CD8-positive, alpha-beta memory T cell (primary cell): ENCODE measurements around the gene CMSS1. TPM values are rescaled to one million over a fixed set of nuclear protein-coding genes. Genes with fewer than 3 reads are reported as not detected.
"Not testable (repeated sequence)": the region's sequence is repeated elsewhere in the genome, so short reads cannot be mapped to it uniquely, and the experiment has no call there.

Experiments used
- CTCF ChIA-PET: fragments of 350-600 bp; sonication (Branson Sonifier 250); formaldehyde crosslinking; loops from one replicate; lab custom pipeline; 2021; ENCODE audit warnings: antibody characterized with exemption; lab: Charles Lee
- POLR2A ChIA-PET: fragments of 350-600 bp; sonication (Branson Sonifier 250); formaldehyde crosslinking; loops from one replicate; lab custom pipeline; 2021; ENCODE audit warnings: antibody characterized with exemption; lab: Charles Lee
- DNase-seq, 5 donors: peaks; one replicate each; pipeline versions ENCODE4 v3.0.0 to v3.0.0-alpha.2; 2020 to 2022; ENCODE audit warnings: mixed read lengths in 1 of 5
- H3K27ac ChIP-seq: one replicate; pipeline ENCODE4 v1.7.0; 2013; ENCODE audit warnings: low read depth, mild to moderate bottlenecking, low read length, moderate library complexity
- H3K27me3 ChIP-seq: 2 replicates; pipeline ENCODE4 v1.7.0; 2013; ENCODE audit warnings: low read length, mild to moderate bottlenecking; ENCODE audit not compliant: insufficient read depth, poor library complexity, severe bottlenecking
- H3K36me3 ChIP-seq: 2 replicates; pipeline ENCODE4 v1.7.0; 2013; ENCODE audit warnings: mild to moderate bottlenecking, low read length, moderate library complexity; ENCODE audit not compliant: insufficient read depth
- H3K4me1 ChIP-seq: 2 replicates; pipeline ENCODE4 v1.7.0; 2013; ENCODE audit warnings: mild to moderate bottlenecking, low read length, moderate library complexity; ENCODE audit not compliant: insufficient read depth
- H3K4me3 ChIP-seq: 2 replicates; pipeline ENCODE4 v1.7.0; 2013; ENCODE audit warnings: mild to moderate bottlenecking, low read length
- H3K9me3 ChIP-seq: 2 replicates; pipeline ENCODE4 v1.7.0; 2013; ENCODE audit warnings: mild to moderate bottlenecking, low read length
- H3K27ac Mint-ChIP-seq, 8 donors: one replicate each; pipeline ENCODE4 v1.8.0; 2020 to 2021; ENCODE audit warnings: mixed read lengths in 8 of 8, mild to moderate bottlenecking in 6 of 8, inconsistent platforms in 3 of 8, moderate library complexity in 3 of 8
- H3K27me3 Mint-ChIP-seq, 2 donors: one replicate each; pipeline ENCODE4 v1.8.0; 2020 to 2021; ENCODE audit warnings: mixed read lengths in 2 of 2, mild to moderate bottlenecking in 1 of 2, moderate library complexity in 1 of 2
- H3K36me3 Mint-ChIP-seq, 3 donors: one replicate each; pipeline ENCODE4 v1.8.0; 2020 to 2021; ENCODE audit warnings: mixed read lengths in 3 of 3, inconsistent platforms in 1 of 3, mild to moderate bottlenecking in 1 of 3
- H3K4me1 Mint-ChIP-seq, 3 donors: one replicate each; pipeline ENCODE4 v1.8.0; 2020 to 2021; ENCODE audit warnings: mixed read lengths in 3 of 3, inconsistent platforms in 1 of 3, mild to moderate bottlenecking in 1 of 3
- H3K4me3 Mint-ChIP-seq, 7 donors: one replicate each; pipeline ENCODE4 v1.8.0; 2020 to 2021; ENCODE audit warnings: mixed read lengths in 7 of 7, mild to moderate bottlenecking in 6 of 7, moderate library complexity in 4 of 7, inconsistent platforms in 2 of 7
- H3K9me3 Mint-ChIP-seq, 5 donors: one replicate each; pipeline ENCODE4 v1.8.0; 2020 to 2022; ENCODE audit warnings: mixed read lengths in 5 of 5, mild to moderate bottlenecking in 3 of 5, moderate library complexity in 2 of 5, inconsistent platforms in 1 of 5
- polyA plus RNA-seq: library from polyadenylated mRNA; unstranded; fragments of 300-500 nt; fragmentation: Illumina TruSeq; gene quantifications from one replicate; pipeline ENCODE4 v1.2.3, GENCODE V29; 2021
- total RNA-seq, 2 experiments: library from RNA; stranded (reverse); gene quantifications; one replicate each; pipeline ENCODE4 v1.2.3, GENCODE V29; 2021

Gene CMSS1
- total and polyA plus RNA-seq, 3 experiments from 2014 or later = 16.8 to 143 (median 140) TPM

GRCh38 chr3:99838755-99839154 is 21.1 kb downstream of the CMSS1 start:
- Mint-ChIP-seq H3K27me3 (no peaks in the 10 kb centered on the region), H3K36me3 (no peaks in the 10 kb centered on the region), H3K27ac (no peak overlapping the region), H3K4me3 (no peak overlapping the region), H3K4me1 (peaks cover 0 to 4% (median 0%) of the 10 kb centered on the region in 3 donors), H3K9me3 (no peaks in the 10 kb centered on the region)
- H3K27me3 ChIP-seq = no peaks in the 10 kb centered on the region
- no peak overlapping the region for H3K4me3 ChIP-seq
- no peaks in the 10 kb centered on the region for H3K36me3 ChIP-seq
- H3K9me3 ChIP-seq = no peaks in the 10 kb centered on the region
- H3K27ac ChIP-seq = no peak overlapping the region
- ChIA-PET POLR2A (no interaction called here), CTCF (no interaction called here)
- H3K4me1 ChIP-seq = no peaks in the 10 kb centered on the region
- DNase-seq = no peak

- Mint-ChIP-seq H3K9me3 (no peaks in the 10 kb centered on the region), H3K27me3 (no peaks in the 10 kb centered on the region), H3K4me1 (peaks cover 0 to 4% (median 0%) of the 10 kb centered on the region in 3 donors), H3K27ac (no peak overlapping the region), H3K36me3 (no peaks in the 10 kb centered on the region), H3K4me3 (no peak overlapping the region)
- no peaks in the 10 kb centered on the region for H3K36me3 ChIP-seq
- CTCF ChIA-PET = no interaction called here
- DNase-seq = no peak
- POLR2A ChIA-PET = no interaction called here
- H3K27ac ChIP-seq = no peak overlapping the region
- H3K4me1 ChIP-seq = no peaks in the 10 kb centered on the region
- H3K27me3 ChIP-seq = no peaks in the 10 kb centered on the region
- H3K9me3 ChIP-seq = no peaks in the 10 kb centered on the region
- H3K4me3 ChIP-seq = no peak overlapping the region
These were observed 22.0 kb downstream of the CMSS1 start for GRCh38 chr3:99839613-99840012.

GRCh38 chr3:99841949-99842348 is 24.3 kb downstream of the CMSS1 start:
- H3K9me3 ChIP-seq, H3K36me3 Mint-ChIP-seq, H3K9me3 Mint-ChIP-seq, H3K27ac ChIP-seq, POLR2A ChIA-PET, H3K4me3 ChIP-seq, H3K4me1 Mint-ChIP-seq, H3K27me3 Mint-ChIP-seq, H3K27ac Mint-ChIP-seq, H3K27me3 ChIP-seq, H3K36me3 ChIP-seq, DNase-seq, H3K4me3 Mint-ChIP-seq, H3K4me1 ChIP-seq: not testable (repeated sequence)
- CTCF ChIA-PET = interaction anchor here (1.5 kb wide), 1 partner anchor 34 kb away, joined by 5 read pairs; no protein-coding TSS in a partner anchor

- no peak for DNase-seq
- Mint-ChIP-seq H3K36me3 (no peaks in the 10 kb centered on the region), H3K27ac (no peak overlapping the region), H3K4me1 (peaks cover 0 to 4% (median 1%) of the 10 kb centered on the region in 3 donors), H3K9me3 (no peaks in the 10 kb centered on the region), H3K27me3 (peaks cover 0 to under 1% of the 10 kb centered on the region in 2 donors), H3K4me3 (no peak overlapping the region)
- Histone ChIP-seq H3K27me3 (no peaks in the 10 kb centered on the region), H3K4me3 (no peak overlapping the region), H3K27ac (no peak overlapping the region), H3K36me3 (no peaks in the 10 kb centered on the region), H3K9me3 (no peaks in the 10 kb centered on the region), H3K4me1 (no peaks in the 10 kb centered on the region)
- CTCF ChIA-PET = interaction anchor here (0.9 kb wide), 1 partner anchor 11 kb away, joined by 5 read pairs; no protein-coding TSS in a partner anchor
- POLR2A ChIA-PET = no interaction called here
These were observed 25.3 kb downstream of the CMSS1 start for GRCh38 chr3:99842826-99843589.

GRCh38 chr3:99843590-99844258 is 26.1 kb downstream of the CMSS1 start:
- H3K9me3 ChIP-seq = no peaks in the 10 kb centered on the region
- Mint-ChIP-seq H3K27ac (no peak overlapping the region), H3K36me3 (no peaks in the 10 kb centered on the region), H3K4me3 (no peak overlapping the region), H3K9me3 (no peaks in the 10 kb centered on the region), H3K27me3 (peaks cover 0 to 2% of the 10 kb centered on the region in 2 donors), H3K4me1 (peaks cover 0 to 4% (median 1%) of the 10 kb centered on the region in 3 donors)
- no peaks in the 10 kb centered on the region for H3K27me3 ChIP-seq
- no peaks in the 10 kb centered on the region for H3K36me3 ChIP-seq
- ChIA-PET CTCF (interaction anchor here (0.9 to 1.1 kb wide), 2 partner anchors 12 kb away, joined by 5 to 9 read pairs; no protein-coding TSS in a partner anchor), POLR2A (no interaction called here)
- no peak overlapping the region for H3K27ac ChIP-seq
- DNase-seq = no peak
- H3K4me3 ChIP-seq = no peak overlapping the region
- H3K4me1 ChIP-seq = no peaks in the 10 kb centered on the region

GRCh38 chr3:99845331-99845730 is 27.7 kb downstream of the CMSS1 start:
- H3K36me3 Mint-ChIP-seq = no peaks in the 10 kb centered on the region
- H3K27me3 ChIP-seq = no peaks in the 10 kb centered on the region
- ChIA-PET POLR2A (no interaction called here), CTCF (no interaction called here)
- no peak overlapping the region for H3K27ac ChIP-seq
- no peaks in the 10 kb centered on the region for H3K9me3 Mint-ChIP-seq
- H3K9me3 ChIP-seq = no peaks in the 10 kb centered on the region
- no peaks in the 10 kb centered on the region for H3K4me1 ChIP-seq
- H3K27me3 Mint-ChIP-seq = peaks cover 0 to 2% of the 10 kb centered on the region in 2 donors
- H3K36me3 ChIP-seq = no peaks in the 10 kb centered on the region
- peaks cover 0 to 4% (median 1%) of the 10 kb centered on the region in 3 donors for H3K4me1 Mint-ChIP-seq
- DNase-seq = no peak
- H3K4me3 Mint-ChIP-seq = no peak overlapping the region
- no peak overlapping the region for H3K4me3 ChIP-seq
- H3K27ac Mint-ChIP-seq = no peak overlapping the region

- Histone ChIP-seq H3K36me3 (no peaks in the 10 kb centered on the region), H3K4me1 (no peaks in the 10 kb centered on the region), H3K9me3 (no peaks in the 10 kb centered on the region), H3K27me3 (no peaks in the 10 kb centered on the region), H3K4me3 (no peak overlapping the region), H3K27ac (no peak overlapping the region)
- ChIA-PET CTCF (interaction anchor here (1.4 kb wide), 1 partner anchor 14 kb away, joined by 7 read pairs; no protein-coding TSS in a partner anchor), POLR2A (no interaction called here)
- Mint-ChIP-seq H3K4me1 (peaks cover 0 to 4% (median 1%) of the 10 kb centered on the region in 3 donors), H3K27me3 (peaks cover 0 to 2% of the 10 kb centered on the region in 2 donors), H3K27ac (no peak overlapping the region), H3K4me3 (no peak overlapping the region), H3K9me3 (no peaks in the 10 kb centered on the region), H3K36me3 (no peaks in the 10 kb centered on the region)
- DNase-seq = no peak
These were observed 28.3 kb downstream of the CMSS1 start for GRCh38 chr3:99845999-99846398.
